Epithelial cell of proximal tubule (primary cell): ENCODE measurements around the gene MTUS2. TPM values are rescaled to one million over a fixed set of nuclear protein-coding genes. Genes with fewer than 3 reads are reported as not detected.
"Not testable (repeated sequence)": the region's sequence is repeated elsewhere in the genome, so short reads cannot be mapped to it uniquely, and the experiment has no call there.

Experiments
- DNase-seq: peaks from one replicate; pipeline ENCODE4 v3.0.0-alpha.2; 2011; ENCODE audit warnings: low read depth
- H3K4me3 ChIP-seq: 2 replicates; pipeline ENCODE4 v1.5.1; 2011; ENCODE audit warnings: low read depth, mild to moderate bottlenecking, low read length
- total RNA-seq: library from RNA; depleted of rRNA; stranded (reverse); fragments of >200 nt; gene quantifications from 2 replicates; pipeline ENCODE4 v1.2.3, GENCODE V29; 2015
- TF ChIP-seq, protein P1 (sequence below): conservative IDR thresholded peaks from 2 replicates; pipeline ENCODE4 v1.5.1; 2012; ENCODE audit warnings: low read depth, mild to moderate bottlenecking, low read length

Gene MTUS2
- total RNA-seq, 1 donor from 2014 or later, result not detected

DNA sequence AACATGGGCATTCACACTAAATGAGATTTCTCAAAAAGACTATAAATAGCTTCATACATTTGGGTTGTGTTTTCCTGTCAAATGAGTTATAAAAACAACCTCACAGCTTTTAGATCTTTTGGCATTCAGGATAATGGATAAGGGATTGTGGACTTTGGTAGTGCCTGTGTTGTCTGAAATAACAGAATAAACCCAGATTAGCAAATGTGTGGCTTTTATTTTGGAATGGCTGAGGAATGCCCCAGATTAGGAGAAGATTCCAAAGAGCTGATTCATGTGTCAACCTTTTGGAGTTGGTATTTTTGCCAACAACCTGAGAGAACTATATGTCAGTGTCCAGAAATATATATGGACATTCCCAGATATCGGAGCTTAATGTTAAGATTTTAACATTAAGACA, 164.7 kb downstream of the MTUS2 start:
- H3K4me3 ChIP-seq, result no peak overlapping the region
- DNase-seq, result no peak
- TF ChIP-seq, protein P1, sequence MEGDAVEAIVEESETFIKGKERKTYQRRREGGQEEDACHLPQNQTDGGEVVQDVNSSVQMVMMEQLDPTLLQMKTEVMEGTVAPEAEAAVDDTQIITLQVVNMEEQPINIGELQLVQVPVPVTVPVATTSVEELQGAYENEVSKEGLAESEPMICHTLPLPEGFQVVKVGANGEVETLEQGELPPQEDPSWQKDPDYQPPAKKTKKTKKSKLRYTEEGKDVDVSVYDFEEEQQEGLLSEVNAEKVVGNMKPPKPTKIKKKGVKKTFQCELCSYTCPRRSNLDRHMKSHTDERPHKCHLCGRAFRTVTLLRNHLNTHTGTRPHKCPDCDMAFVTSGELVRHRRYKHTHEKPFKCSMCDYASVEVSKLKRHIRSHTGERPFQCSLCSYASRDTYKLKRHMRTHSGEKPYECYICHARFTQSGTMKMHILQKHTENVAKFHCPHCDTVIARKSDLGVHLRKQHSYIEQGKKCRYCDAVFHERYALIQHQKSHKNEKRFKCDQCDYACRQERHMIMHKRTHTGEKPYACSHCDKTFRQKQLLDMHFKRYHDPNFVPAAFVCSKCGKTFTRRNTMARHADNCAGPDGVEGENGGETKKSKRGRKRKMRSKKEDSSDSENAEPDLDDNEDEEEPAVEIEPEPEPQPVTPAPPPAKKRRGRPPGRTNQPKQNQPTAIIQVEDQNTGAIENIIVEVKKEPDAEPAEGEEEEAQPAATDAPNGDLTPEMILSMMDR, result no peak

DNA sequence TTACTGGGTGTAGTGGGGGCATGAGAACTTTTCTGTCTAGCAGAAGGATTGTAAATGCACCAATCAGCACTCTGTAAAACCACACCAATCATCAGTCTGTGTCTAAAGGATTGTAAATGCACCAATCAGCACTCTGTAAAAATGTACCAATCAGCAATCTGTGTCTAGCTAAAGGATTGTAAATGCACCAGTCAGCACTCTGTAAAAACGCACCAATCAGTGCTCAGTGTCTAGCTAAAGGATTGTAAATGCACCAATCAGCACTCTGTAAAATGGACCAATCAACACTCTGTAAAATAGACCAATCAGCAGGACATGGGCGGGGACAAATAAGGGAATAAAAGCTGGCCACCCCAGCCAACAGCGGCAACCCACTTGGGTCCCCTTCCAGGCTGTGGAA, 170.2 kb downstream of the MTUS2 start:
- not testable (repeated sequence) for DNase-seq, H3K4me3 ChIP-seq

DNA sequence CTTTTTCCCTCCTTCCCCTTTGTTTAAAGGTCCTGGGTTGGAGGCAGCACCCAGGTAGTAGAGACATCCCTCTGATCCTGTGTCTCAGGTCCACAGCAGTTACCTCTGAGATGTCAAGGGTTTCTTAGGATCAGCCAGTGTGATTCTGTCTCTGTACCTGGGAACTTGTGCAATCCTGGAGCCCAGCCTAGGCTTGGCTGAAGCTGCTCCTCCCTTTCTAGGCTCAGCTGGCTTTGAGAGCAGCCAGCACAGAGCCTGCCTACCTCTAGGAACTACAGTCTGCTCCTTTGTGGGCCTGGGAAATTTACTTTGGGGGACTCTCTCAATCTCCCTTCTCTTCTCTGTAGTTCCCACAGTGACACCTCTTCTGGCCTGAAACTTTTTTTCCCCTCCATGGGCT, 171.6 kb downstream of the MTUS2 start:
- TF ChIP-seq, protein P1, result no peak
- H3K4me3 ChIP-seq, result no peak overlapping the region
- DNase-seq, result no peak

DNA sequence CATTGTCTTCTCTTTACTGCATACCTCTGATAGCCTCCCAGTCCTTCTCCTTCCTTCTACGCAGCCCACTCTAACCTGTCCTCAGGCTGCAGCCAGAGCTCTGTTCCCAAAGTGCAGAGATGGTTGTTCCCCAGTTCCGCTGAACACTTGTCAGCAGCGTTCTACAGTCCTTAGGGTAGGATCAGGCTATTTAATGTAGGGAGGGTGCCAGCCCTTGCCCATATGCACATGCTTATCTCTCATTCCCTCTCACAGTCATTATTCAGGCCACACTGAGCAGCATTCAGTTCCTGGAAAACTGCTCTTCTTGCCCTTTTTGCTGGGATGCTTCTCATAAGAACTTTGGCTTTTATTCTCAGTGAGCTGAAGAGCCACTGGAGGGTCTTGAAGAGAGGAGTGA, 180.7 kb downstream of the MTUS2 start:
- DNase-seq, result no peak
- no peak overlapping the region for H3K4me3 ChIP-seq
- TF ChIP-seq, protein P1, result no peak

DNA sequence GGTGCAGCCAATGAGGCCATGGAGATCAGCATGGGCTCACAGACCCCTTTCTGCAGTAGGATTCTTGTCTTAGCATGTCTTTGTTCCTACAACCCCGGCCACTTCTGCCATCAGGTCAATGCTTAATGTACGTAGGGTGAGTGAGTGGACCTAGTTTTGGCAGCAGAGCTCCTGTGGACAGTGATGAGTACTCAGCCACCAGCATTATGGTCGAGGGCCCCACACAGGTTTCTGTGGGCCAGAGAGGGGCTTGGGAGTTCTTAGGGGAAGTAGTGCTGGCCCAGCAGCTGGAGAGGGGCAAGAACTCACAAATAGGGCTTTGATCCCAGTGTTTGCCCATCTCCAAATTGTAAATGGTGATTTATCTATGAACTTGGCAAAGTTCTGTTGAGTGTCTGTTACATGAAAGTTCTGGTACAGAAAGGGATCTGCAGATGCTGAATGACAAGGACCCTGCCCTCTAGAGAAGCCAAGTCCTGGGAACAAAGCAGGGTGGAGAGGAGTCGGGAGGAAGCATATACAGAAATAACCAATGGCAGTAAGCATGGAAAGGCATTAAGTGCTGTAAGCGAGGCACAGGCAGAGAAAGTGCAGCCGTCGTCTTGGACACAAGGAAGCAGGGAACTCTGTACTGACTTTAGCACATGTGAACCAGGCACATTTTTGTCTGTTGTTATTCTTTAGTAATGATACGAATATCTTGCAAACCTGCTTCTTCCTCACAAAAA, 185.1 kb downstream of the MTUS2 start:
- DNase-seq, result no peak
- H3K4me3 ChIP-seq, result no peak overlapping the region
- TF ChIP-seq, protein P1, result no peak

DNA sequence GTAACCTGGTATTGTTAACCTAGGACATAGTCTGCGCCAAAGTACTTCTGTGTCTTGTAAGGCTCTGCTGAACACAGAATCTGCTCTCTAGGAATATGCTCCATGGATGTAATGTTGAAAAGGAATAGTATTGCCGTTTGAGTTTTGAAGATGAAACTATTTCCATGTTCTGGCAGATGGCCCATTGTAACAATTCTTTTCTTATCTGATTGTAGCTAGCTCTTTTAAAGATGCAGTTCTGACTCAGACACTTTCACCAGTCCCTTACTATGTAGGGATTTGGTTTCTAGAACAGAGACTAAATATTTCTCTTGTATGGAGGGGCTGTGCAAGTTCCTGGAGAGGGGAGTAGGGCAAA, 185.6 kb downstream of the MTUS2 start:
- no peak for DNase-seq
- TF ChIP-seq, protein P1, result no peak
- no peak overlapping the region for H3K4me3 ChIP-seq

DNA sequence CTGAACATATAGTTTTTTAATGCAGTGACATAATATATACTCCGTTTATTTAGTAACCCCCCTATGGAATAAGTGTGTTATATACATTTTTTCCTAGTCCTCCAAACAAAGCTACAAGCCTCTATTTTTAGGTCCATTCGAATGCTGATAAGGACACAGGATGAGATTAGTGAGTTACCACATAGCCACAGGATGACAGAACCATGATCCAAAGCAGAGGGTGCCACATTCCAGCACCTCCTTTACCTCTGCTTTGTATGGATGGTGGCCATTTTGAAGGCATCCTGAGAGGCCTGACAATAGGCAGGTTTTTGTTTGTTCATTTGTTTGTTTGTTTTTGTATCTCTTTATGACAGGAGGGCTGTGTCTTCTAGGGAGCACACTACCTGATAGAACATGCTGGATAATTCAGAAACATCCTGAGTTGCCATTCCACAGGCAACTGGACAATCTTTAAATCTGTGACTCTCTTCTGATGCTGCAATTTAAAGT, 186.3 kb downstream of the MTUS2 start:
- H3K4me3 ChIP-seq, result no peak overlapping the region
- no peak for DNase-seq
- TF ChIP-seq, protein P1, result no peak
